ENCODE data around the gene TEX54.

Gene TEX54

DNA sequence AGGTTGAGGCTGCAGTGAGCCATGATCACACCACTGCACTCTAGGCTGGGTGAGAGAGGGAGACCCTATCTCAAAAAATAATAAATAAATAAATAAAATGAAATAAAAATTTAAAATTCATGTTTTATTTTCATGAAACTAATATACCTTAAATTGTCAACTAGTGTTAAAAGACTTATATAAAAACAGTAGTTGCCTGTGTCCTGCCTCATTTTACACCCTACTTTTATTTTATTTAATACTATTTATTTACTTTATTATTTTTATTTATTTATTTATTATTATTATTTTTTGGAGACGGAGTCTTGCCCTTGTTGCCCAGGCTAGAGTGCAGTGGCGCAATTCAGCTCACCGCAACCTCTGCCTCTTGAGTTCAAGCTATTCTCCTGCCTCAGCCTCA lies 11.5 kb upstream of the TEX54 start:
- TF ChIP-seq ZFX (IDR thresholded peaks at IDR 0.05) (no peak), CTCF (conservative IDR thresholded peaks at IDR 0.05) (no peak)
- H3K27ac ChIP-seq, result no peak overlapping the region

- H3K27ac ChIP-seq, result no peak overlapping the region
- TF ChIP-seq ZFX (IDR thresholded peaks at IDR 0.05) (no peak), CTCF (conservative IDR thresholded peaks at IDR 0.05) (no peak)
Measured at GRCh38 chr11:62843466-62843865, 10.8 kb upstream of the TEX54 start.

GRCh38 chr11:62842891-62843290 lies 10.2 kb upstream of the TEX54 start:
- peak overlapping the region; percentile 93 for H3K27ac ChIP-seq

DNA sequence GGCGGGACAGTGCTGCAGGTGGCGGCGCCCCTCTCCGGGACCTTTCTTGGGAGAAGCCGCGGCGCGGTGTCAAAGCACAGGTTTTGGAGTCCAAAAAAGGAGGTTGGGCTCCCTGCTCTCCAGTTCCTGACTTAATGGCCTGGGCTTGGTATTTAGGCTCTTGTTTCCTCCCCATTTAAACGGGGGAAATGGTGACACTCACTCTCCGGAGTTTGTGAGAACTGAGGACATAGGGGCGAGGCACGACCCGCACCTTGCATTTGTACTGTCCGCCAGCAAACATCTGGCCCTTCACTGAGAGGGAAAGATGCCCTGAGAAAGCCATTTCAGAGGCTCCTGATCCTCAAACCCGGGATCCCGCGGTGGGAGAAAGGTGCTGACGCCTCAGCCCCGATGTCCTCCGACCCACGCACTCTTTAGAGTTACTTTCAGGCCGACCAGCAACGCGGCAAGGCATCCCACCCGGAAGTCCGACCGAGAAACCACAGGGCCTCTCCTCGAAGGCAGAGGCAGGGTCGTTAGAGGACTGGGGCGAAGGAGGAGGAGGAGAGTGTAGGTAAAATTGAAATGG lies 9.6 kb upstream of the TEX54 start:
- peak overlapping the region; percentile 93 for H3K27ac ChIP-seq
- no peak for TF ChIP-seq ZFX (IDR thresholded peaks at IDR 0.05)
- TF ChIP-seq CTCF (conservative IDR thresholded peaks at IDR 0.05), result no peak

DNA sequence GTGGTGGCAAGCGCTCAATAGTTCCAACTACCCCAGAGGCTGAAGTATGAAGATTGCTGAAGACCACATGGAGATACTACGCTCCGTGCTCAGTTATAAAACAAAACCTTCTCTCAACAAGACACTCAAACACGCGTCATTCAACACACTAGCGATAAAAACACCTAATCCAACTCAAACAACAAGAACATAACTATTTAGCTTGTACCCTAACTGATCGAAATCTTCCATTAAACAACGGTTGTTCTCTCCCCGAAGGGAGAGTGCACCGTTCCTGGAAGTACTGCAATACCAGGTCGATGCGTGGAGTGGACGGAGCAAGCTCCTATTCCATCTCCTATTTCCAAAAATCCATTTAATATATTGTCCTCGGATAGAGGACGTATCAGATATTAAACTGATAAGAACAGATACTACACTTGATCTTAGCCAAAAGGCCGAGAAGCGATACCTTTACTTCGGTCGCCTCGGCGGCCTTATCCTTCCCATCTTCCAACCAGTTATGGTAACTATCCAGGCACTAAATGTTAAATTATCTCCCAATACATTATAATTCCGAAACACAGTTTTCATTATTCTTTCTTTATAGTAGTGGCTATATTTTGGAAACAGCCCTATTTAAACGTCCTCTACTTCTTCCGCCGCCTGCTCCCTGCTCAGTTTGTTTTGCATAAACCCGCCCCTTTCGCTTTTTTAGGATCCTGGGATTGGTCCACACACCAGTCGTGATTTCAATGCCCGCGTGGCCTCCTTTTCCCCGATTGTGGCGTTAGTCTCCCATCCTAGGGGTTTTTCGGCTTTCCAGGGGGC lies 8.9 kb upstream of the TEX54 start:
- no peak for TF ChIP-seq ZFX (IDR thresholded peaks at IDR 0.05)
- no peak for TF ChIP-seq CTCF (conservative IDR thresholded peaks at IDR 0.05)
- H3K27ac ChIP-seq, result peak overlapping the region; percentile 93

- peak overlapping the region; percentile 87 for H3K27ac ChIP-seq
Measured at GRCh38 chr11:62840721-62841360, 8.2 kb upstream of the TEX54 start.

- peak within 1 kb of the TSS; percentile 87 for H3K27ac ChIP-seq
- TF ChIP-seq CTCF (conservative IDR thresholded peaks at IDR 0.05), result no peak
- TF ChIP-seq ZFX (IDR thresholded peaks at IDR 0.05), result peak; percentile 24; the same call in 1 of the 2 replicates
Measured at GRCh38 chr11:62839050-62839945, 6.7 kb upstream of the TEX54 start, which contains the start of gene WDR74. WDR74 (minus strand) TSS chr11:62839590; CDS start chr11:62839570, 20 bp downstream.

DNA sequence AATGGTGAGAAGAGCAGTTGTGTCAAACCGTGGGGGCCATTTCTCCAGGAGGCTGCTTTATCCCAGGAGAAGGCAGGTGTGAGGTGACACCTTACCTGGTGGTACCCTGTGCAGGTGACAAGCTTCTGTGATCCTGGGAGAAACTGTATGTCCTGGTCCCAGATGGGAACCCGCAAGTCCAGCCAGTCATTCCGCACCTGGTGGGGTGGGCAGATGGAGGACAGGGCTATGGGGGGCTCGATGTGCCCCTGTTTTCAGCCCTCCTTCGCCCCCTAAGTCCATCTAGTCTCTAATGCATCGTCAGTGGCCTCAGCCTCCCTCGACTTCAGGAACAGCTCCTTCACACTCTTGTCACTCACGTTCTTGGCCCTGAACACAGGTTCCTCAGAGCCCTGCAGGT lies 2.7 kb upstream of the TEX54 start:
- no peak for TF ChIP-seq CTCF (conservative IDR thresholded peaks at IDR 0.05)
- TF ChIP-seq ZFX (IDR thresholded peaks at IDR 0.05), result no peak
- H3K27ac ChIP-seq, result no peak overlapping the region
